ENCODE data around the gene FUOM.
"Not testable (repeated sequence)": the region's sequence is repeated elsewhere in the genome, so short reads cannot be mapped to it uniquely, and the experiment has no call there.

FUOM gene

DNA sequence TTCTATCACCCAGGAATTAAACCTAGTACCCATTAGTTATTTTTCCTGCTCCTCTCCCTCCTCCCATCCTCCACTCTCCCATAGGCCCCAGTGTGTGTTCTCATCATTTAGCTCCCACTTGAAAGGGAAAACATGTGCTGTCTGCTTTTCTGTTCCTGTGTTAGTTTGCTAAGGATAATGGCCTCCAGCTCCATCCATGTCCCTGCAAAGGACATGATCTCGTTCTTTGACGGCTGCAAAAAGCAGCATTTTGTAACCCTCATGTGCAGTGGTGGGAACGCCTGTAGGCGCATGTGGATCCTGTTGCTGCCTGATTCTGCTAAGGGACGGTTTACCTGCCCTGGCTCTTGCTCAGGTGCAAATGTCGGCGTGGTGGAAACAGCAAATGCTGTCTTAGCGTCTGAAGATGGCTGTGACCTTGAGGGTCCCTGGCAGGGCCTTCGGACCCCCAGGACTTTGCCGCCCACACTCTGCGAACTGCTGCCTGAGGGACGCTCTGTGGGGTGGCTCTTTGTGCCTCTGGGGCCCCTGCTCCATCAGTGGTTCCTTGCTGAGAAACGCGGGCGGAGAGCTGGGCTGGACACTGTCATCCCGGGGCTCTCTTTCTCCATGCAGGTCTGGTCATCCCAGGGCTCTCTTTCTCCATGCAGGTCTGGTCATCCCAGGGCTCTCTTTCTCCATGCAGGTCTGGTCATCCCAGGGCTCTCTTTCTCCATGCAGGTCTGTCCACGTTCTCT lies 30.6 kb upstream of the FUOM start:
- DNase-seq (ENCODE audit: low spot score), result no peak

GRCh38 chr10:133386951-133387350 lies 29.1 kb upstream of the FUOM start:
- not testable (repeated sequence) for DNase-seq (ENCODE audit: low spot score)

DNA sequence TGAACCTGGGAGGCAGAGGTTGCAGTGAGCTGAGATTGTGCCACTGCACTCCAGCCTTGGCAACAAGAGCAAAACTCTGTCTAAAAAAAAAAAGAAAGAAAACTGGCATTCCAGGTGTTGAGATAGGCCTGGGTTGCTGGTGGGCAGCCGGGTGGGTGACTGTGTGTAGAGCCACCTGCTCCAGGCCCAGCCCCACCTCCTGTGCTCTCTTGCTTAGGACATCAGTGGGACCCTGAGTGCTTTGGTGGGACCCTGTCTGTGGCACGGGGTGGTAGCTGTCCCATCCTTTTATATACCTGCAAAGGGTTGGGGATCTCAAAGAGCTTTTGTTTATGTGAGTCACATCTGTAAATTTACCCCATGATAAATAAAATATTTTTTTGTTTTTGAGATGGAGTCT lies 27.4 kb upstream of the FUOM start:
- DNase-seq (ENCODE audit: low spot score), result no peak

- no peak for DNase-seq (ENCODE audit: low spot score)
These were observed 26.3 kb upstream of the FUOM start for GRCh38 chr10:133384071-133384470.

GRCh38 chr10:133383551-133383950 lies 25.7 kb upstream of the FUOM start:
- DNase-seq (ENCODE audit: low spot score), result no peak

DNA sequence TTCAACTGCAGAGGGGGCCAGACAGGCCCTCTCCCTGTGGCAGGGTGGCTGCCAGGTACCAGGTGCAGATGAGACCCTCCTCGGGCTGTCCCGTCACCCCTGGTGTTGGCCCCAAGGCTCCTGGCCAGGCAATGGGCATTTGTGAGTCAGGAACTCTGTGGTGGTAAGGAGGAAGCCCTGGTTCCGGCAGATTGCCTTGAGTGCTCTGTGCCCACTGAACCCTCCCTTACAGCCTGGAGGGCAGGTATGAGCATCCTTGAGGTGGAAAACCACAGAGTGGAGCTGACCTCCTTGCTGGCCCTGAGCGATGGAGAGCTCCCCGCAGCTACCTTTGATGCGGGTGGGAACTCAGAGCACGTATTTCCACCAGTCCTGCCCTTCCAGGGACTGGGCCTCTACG lies 23.2 kb upstream of the FUOM start:
- DNase-seq (ENCODE audit: low spot score), result no peak

DNA sequence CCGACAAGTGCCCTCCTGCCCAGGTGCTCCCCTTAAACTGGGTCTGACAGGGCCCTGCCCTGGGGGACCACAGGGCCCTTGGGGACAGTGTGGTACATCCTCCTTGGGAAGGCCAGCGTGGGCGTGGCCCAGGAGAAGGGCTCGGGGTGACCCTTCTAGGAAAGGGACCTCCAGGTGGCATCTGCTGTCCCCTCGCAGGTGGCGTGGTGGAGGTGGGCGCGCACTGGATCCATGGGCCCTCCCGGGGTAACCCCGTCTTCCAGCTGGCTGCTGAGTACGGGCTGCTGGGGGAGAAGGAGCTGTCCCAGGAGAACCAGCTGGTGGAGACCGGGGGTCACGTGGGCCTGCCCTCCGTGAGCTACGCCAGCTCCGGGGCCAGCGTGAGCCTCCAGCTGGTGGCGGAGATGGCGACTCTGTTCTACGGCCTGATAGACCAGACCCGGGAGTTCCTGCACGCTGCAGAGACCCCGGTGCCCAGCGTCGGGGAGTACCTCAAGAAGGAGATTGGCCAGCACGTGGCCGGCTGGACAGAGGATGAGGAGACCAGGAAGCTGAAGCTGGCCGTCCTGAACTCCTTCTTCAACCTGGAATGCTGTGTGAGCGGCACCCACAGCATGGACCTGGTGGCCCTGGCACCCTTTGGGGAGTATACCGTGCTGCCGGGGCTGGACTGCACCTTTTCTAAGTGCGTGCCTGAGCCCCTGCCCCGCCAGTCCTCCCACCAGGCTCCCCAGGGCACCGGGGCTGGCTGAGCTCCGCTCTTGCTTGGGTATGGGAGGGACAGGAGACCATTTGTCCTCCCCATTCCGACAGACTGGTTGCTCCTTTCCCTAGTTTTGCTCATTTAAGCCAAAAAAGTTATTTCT lies 22.2 kb upstream of the FUOM start:
- no peak for DNase-seq (ENCODE audit: low spot score)

GRCh38 chr10:133379152-133379800 lies 21.5 kb upstream of the FUOM start, which contains the start of gene PAOX:
Gene PAOX (plus strand): TSS chr10:133379262. CDS start chr10:133379317, 55 bp downstream.
- peak; percentile 70 for DNase-seq (ENCODE audit: low spot score)

GRCh38 chr10:133378251-133379096 lies 20.7 kb upstream of the FUOM start:
- DNase-seq (ENCODE audit: low spot score), result peak; percentile 61

DNA sequence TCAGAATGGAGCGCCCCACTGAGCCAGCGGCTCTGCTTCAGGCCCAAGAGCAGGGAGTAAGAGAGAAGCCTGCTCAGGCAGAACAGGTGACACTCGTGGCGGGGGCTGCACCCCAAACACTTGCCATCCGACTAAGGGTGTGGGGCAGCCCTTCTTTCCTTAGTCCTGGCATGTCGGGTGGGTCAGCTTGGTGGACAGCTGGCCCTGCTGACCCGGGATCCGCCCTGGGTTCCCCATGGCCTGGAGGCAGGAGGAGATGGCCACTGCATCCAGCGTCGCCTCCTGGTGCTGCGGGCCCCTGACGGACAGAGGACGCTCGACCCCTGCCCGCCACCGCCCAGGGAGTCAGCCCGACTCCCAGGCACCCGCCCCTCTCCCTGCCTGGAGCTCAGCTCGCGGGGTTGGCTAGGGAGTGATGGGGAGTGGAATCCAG lies 20.0 kb upstream of the FUOM start:
- DNase-seq (ENCODE audit: low spot score), result no peak

- no peak for DNase-seq (ENCODE audit: low spot score)
These were observed 19.4 kb upstream of the FUOM start for GRCh38 chr10:133377025-133377817.

- DNase-seq (ENCODE audit: low spot score), result not testable (repeated sequence)
These were observed 18.4 kb upstream of the FUOM start for GRCh38 chr10:133376183-133376582.

GRCh38 chr10:133375357-133376115 lies 17.7 kb upstream of the FUOM start:
- DNase-seq (ENCODE audit: low spot score), result no peak

GRCh38 chr10:133373174-133374090 lies 15.6 kb upstream of the FUOM start, which contains the start of gene ECHS1:
Gene ECHS1 (minus strand): TSS chr10:133373354. CDS start chr10:133373333, 21 bp downstream.
- peak; percentile 95 for DNase-seq (ENCODE audit: low spot score)

- no peak for DNase-seq (ENCODE audit: low spot score)
These were observed 14.7 kb upstream of the FUOM start for GRCh38 chr10:133372507-133372906.

DNA sequence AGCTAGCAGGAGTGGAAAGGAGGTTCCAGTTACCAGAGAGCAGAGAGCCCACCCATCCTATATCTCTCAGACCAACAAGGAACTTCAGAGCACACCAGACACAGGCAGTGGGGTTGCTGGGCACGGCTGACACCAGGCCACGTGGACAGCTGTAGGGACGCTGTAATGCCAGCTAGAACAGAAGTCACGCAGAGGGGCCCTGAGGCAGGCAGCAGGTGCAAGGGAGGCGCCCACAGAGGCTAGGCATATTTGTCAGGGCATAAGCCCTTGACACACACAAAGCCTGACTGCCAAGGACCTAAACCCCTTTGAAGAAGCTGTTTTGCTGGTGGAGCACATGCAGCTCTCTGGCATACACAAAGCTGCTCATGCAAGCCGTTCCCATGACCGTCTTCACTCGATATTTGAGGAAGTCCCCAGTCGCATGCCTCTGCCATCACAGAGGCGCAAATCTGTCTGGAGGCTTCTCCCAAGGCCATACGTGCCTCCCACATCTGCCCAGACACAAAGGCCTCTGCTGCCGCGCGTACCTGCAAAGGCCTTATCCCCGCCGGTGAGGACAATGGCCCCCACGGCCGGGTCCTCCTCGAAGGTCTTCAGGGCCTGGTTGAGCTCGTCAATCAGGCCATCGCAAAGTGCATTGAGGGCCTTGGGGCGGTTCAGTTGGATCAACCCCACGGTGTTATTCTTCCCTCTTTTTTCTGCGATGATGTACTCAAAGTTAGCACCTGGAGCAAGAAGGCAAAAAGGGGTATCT lies 12.4 kb upstream of the FUOM start:
- no peak for DNase-seq (ENCODE audit: low spot score)

DNA sequence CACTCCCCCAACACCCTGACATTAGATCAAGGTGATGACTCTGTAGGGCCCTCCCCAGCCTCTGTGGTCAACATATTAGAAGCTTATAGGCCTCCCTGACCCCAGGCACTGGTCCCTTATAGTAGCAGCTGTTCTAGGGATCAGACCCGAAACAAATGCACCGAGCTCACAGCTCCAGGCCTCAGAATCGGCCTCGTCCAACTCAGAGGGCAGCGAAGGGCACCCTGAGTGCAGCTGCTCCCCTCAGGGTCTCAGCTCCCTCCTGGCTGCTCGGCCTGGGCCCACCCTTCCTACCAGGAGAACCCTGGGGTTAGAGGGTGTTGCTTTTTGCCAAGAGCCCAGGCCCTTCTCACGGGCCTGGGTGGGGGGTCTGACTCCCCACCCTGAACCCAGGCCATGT lies 10.3 kb upstream of the FUOM start:
- no peak for DNase-seq (ENCODE audit: low spot score)

GRCh38 chr10:133367461-133367860 lies 9.6 kb upstream of the FUOM start:
- DNase-seq (ENCODE audit: low spot score), result not testable (repeated sequence)

All from germinal center (tissue), 1 donor.